PFSK-1 (cell line): Measurements from ENCODE around the gene CPVL.

Source experiments
- FOXP2 ChIP-seq: optimal IDR thresholded peaks from 2 replicates; pipeline ENCODE3; 2011; ENCODE audit warnings: borderline replicate concordance, control low read depth, inconsistent platforms; ENCODE audit not compliant: insufficient read depth; ENCODE audit errors: extremely low read length, extremely low read depth
- POLR2AphosphoS5 ChIP-seq: IDR thresholded peaks from 2 replicates; pipeline ENCODE4 v1.6.1; 2012; ENCODE audit warnings: low read depth, mild to moderate bottlenecking, control low read depth, low read length, moderate library complexity
- REST ChIP-seq, 2 experiments: IDR thresholded peaks; 2 replicates each; pipeline versions ENCODE4 v1.6.1 to v1.8.0; 2011 to 2012; ENCODE audit warnings: low read depth in 2 of 2, low read length in 2 of 2, control low read depth in 1 of 2, inconsistent platforms in 1 of 2, mild to moderate bottlenecking in 1 of 2, moderate library complexity in 1 of 2; ENCODE audit not compliant: insufficient read depth in 1 of 2
- SIN3A ChIP-seq: IDR thresholded peaks from 2 replicates; pipeline ENCODE4 v1.6.1; 2012; ENCODE audit warnings: mild to moderate bottlenecking, low read length, moderate library complexity, borderline replicate concordance; ENCODE audit not compliant: insufficient read depth
- TAF1 ChIP-seq: IDR thresholded peaks from 2 replicates; pipeline ENCODE4 v1.6.1; 2012; ENCODE audit warnings: low read length, control low read depth, borderline replicate concordance; ENCODE audit not compliant: insufficient read depth

CPVL gene

DNA sequence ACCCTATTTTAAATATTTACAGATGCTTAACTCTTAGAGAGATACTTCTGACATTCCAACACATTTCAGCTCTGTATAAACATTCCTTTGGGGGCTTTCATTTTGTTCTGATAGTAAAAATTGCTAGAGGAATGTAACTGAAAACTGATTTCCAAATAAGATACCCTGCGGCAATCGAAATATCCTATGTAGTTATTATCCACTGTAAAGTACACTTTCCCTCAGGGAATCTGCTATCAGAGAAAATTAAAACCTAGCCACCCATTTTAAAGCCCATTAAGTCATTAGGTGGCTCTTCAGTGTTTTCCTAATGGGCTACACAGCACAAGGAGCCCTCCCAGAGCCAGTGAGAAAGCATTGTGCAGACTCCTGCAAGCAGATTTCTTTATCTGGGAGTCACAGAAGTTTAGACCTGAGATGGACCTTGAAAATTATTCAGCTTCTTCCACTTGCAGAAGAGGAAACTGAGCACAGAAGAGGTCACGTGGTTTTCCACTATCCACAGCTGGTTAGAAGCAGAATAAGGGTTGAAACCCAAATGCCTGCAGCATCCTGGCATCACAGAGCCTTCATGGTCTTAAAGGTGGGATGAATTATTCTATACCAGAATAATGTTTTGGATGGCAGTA, 12.6 kb upstream of the CPVL start:
- TF ChIP-seq POLR2AphosphoS5 (no peak), TAF1 (no peak), FOXP2 (no peak), REST (IDR thresholded peaks at IDR 0.05; ENCODE audit: insufficient read depth in 1 of 2, low read depth in 2 of 2, low read length in 2 of 2) (no peak), SIN3A (no peak)

DNA sequence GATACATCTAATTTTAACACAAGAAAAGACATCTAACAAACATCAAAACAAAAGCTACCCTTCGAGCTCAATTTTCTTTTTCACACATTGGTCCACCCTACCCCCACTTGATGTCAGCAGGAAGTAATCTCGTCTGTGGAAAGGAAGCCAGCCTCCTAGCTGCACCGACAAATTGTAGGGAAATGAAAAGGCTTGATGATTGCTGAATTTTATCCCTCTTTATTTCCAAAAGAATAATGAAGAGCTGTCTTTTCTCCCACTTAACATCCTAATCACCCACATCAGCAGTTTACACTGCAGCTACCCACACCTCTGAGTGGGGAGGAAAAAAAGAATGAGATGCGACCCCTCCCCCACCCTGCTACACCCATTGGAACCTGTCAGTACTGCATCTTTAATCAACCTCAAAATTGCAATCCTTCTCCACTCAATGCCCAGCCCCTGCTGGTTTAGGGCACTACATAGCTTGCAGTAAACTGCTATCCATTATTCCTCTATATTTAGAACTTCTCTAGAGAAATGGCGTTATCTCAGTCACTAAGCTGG, 10.6 kb upstream of the CPVL start:
- TF ChIP-seq SIN3A (no peak), TAF1 (no peak), FOXP2 (no peak), POLR2AphosphoS5 (no peak), REST (IDR thresholded peaks at IDR 0.05; ENCODE audit: insufficient read depth in 1 of 2, low read depth in 2 of 2, low read length in 2 of 2) (no peak)

- TF ChIP-seq TAF1 (no peak), SIN3A (no peak), POLR2AphosphoS5 (no peak), REST (IDR thresholded peaks at IDR 0.05; ENCODE audit: insufficient read depth in 1 of 2, low read depth in 2 of 2, low read length in 2 of 2) (no peak), FOXP2 (no peak)
Measured at GRCh38 chr7:29154076-29154475, 7.7 kb upstream of the CPVL start.

- TF ChIP-seq SIN3A (no peak), TAF1 (no peak), REST (IDR thresholded peaks at IDR 0.05; ENCODE audit: insufficient read depth in 1 of 2, low read depth in 2 of 2, low read length in 2 of 2) (no peak), POLR2AphosphoS5 (no peak), FOXP2 (no peak)
Measured at GRCh38 chr7:29150856-29151255, 4.5 kb upstream of the CPVL start.

DNA sequence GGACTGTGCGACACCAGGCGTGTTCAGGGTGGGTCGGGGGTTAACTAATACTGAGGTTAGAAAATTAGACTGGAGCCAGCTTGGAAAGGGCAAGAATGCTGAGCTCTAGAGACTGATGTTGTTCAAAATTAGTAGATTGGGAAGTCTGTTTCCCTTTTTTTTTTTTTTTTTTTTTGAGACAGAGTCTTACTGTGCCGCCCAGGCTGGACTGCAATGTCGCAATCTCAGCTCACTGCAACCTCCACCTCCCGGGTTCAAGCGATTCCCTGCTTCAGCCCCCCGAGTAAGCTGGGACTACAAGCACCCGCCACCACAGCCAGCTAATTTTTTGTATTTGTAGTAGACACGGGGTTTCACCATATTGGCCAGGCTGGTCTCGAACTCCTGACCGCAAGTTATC, 2.7 kb upstream of the CPVL start:
- no peak for TF ChIP-seq POLR2AphosphoS5
- no peak for TF ChIP-seq REST (IDR thresholded peaks at IDR 0.05; ENCODE audit: insufficient read depth in 1 of 2, low read depth in 2 of 2, low read length in 2 of 2)
- TF ChIP-seq FOXP2, result no peak
- no peak for TF ChIP-seq TAF1
- no peak for TF ChIP-seq SIN3A
